Measurements from ENCODE around the gene TSC22D1. TPM values are rescaled to one million over a fixed set of nuclear protein-coding genes. Genes with fewer than 3 reads are reported as not detected.
A peak's percentile ranks its signal among the peaks of the same experiment; 100 is the strongest.

Gene TSC22D1
- total RNA-seq, 2 donors from 2014 or later, result 95.9 to 107 TPM

DNA sequence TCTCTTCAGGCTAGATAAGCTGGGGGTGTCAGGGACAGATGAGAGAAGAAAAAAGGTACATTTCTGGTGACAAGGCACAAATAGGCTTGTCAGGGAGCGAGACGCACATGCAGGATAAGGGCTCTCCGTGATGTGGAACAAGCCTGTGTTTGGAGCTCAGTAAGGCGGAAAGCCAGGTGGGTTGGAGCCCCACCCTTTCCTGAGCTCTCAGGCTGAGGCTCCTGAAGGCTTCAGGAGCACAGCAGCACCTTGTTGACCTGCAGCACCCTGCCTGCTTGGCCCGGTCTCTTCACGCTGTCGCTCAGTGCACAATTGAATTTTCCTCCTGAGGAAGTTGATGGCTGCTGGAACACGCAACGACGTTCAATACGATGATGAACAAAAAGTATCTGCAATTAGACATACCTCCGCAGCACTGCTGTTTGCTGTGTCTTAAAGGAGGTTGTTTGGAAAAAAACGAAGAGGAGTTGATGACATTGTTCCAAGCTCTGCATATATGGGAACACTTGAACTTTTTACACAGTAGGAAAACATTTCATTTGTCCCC, 173.2 kb downstream of the TSC22D1 start:
- Histone ChIP-seq H3K27ac (ENCODE audit: low read depth, low read length) (no peak overlapping the region), H3K27me3 (ENCODE audit: control insufficient read depth, insufficient read depth, low read length, poor library complexity, severe bottlenecking) (peaks cover 9% of the 10 kb centered on the region), H3K4me3 (ENCODE audit: low read length) (no peak overlapping the region), H3K9me3 (ENCODE audit: control insufficient read depth, low read length) (no peaks in the 10 kb centered on the region), H3K36me3 (ENCODE audit: control insufficient read depth, insufficient read depth, low read length) (no peaks in the 10 kb centered on the region), H3K9ac (ENCODE audit: extremely low read depth, low read length, poor library complexity, severe bottlenecking) (no peak overlapping the region), H3K4me1 (ENCODE audit: control insufficient read depth, insufficient read depth, low read length) (peaks cover 31% of the 10 kb centered on the region)
- Mint-ChIP-seq H3K9me3 (no peaks in the 10 kb centered on the region), H3K4me3 (no peak overlapping the region), H3K27me3 (ENCODE audit: insufficient read depth) (peaks cover 13% of the 10 kb centered on the region), H3K4me1 (peaks cover 67% of the 10 kb centered on the region), H3K36me3 (ENCODE audit: low read depth) (no peaks in the 10 kb centered on the region), H3K27ac (no peak overlapping the region)
- 84 to 85% methylated on average over 12 to 13 of the region's 13 CpGs for WGBS, 2 experiments (ENCODE audit: insufficient coverage in 1 of 2, insufficient read length in 1 of 2)
- TF ChIP-seq, protein P1, sequence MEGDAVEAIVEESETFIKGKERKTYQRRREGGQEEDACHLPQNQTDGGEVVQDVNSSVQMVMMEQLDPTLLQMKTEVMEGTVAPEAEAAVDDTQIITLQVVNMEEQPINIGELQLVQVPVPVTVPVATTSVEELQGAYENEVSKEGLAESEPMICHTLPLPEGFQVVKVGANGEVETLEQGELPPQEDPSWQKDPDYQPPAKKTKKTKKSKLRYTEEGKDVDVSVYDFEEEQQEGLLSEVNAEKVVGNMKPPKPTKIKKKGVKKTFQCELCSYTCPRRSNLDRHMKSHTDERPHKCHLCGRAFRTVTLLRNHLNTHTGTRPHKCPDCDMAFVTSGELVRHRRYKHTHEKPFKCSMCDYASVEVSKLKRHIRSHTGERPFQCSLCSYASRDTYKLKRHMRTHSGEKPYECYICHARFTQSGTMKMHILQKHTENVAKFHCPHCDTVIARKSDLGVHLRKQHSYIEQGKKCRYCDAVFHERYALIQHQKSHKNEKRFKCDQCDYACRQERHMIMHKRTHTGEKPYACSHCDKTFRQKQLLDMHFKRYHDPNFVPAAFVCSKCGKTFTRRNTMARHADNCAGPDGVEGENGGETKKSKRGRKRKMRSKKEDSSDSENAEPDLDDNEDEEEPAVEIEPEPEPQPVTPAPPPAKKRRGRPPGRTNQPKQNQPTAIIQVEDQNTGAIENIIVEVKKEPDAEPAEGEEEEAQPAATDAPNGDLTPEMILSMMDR (conservative IDR thresholded peaks at IDR 0.05), result no peak
- peak; percentile 63 for DNase-seq

DNA sequence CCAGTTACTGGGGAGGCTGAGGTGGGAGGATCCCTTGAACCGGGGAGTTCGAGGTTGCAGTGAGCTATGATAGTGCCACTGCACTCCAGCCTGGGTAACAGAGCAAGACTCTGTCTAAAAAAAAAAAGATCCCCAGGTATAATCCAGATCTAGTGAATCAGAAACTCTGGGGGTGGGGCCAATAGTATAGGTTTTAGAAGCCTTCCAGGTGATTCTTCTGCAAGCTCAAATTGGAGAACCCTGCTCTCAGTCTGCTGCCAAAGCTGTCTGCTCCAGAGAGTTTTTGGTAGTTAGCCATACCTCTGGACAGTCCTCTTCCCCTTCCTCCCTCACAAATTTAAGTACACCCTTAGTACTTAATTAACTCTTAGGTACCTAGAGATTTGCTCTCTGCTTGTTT, 174.6 kb downstream of the TSC22D1 start:
- Mint-ChIP-seq H3K9me3 (no peaks in the 10 kb centered on the region), H3K36me3 (ENCODE audit: low read depth) (no peaks in the 10 kb centered on the region), H3K27ac (no peak overlapping the region), H3K4me3 (no peak overlapping the region), H3K4me1 (peaks cover 75% of the 10 kb centered on the region), H3K27me3 (ENCODE audit: insufficient read depth) (peaks cover 13% of the 10 kb centered on the region)
- H3K4me3 ChIP-seq (ENCODE audit: low read length), result no peak overlapping the region
- TF ChIP-seq, protein P1 (conservative IDR thresholded peaks at IDR 0.05), result no peak
- peaks cover 9% of the 10 kb centered on the region for H3K27me3 ChIP-seq (ENCODE audit: control insufficient read depth, insufficient read depth, low read length, poor library complexity, severe bottlenecking)
- WGBS, 2 experiments (ENCODE audit: insufficient coverage in 1 of 2, insufficient read length in 1 of 2), result 96 to 100% methylated on average over 2 of the region's 2 CpGs
- no peak overlapping the region for H3K9ac ChIP-seq (ENCODE audit: extremely low read depth, low read length, poor library complexity, severe bottlenecking)
- DNase-seq, result no peak
- no peak overlapping the region for H3K27ac ChIP-seq (ENCODE audit: low read depth, low read length)
- peaks cover 34% of the 10 kb centered on the region for H3K4me1 ChIP-seq (ENCODE audit: control insufficient read depth, insufficient read depth, low read length)
- no peaks in the 10 kb centered on the region for H3K9me3 ChIP-seq (ENCODE audit: control insufficient read depth, low read length)
- no peaks in the 10 kb centered on the region for H3K36me3 ChIP-seq (ENCODE audit: control insufficient read depth, insufficient read depth, low read length)

DNA sequence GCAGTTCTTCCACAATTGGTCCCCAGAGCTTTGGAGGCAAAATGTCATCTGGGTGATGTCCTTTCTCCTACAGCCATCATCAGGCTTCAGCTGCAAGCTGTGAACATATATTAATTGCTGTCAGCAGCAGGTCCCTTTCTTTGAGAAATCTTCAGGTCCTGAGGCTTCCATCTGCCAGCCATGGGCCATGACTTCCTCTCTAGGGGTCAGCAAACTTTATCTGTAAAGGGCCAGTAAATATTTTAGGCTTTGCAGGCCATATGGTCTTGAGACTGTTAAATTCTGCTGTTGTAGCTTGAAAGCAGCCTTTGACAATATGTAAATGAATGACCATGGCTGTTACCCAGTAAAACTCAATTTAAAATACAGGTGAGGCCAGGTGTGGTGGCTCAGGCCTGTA, 175.4 kb downstream of the TSC22D1 start:
- no peaks in the 10 kb centered on the region for H3K9me3 ChIP-seq (ENCODE audit: control insufficient read depth, low read length)
- H3K36me3 Mint-ChIP-seq (ENCODE audit: low read depth), result no peaks in the 10 kb centered on the region
- peaks cover 9% of the 10 kb centered on the region for H3K27me3 ChIP-seq (ENCODE audit: control insufficient read depth, insufficient read depth, low read length, poor library complexity, severe bottlenecking)
- H3K9ac ChIP-seq (ENCODE audit: extremely low read depth, low read length, poor library complexity, severe bottlenecking), result no peak overlapping the region
- no peak overlapping the region for H3K27ac ChIP-seq (ENCODE audit: low read depth, low read length)
- no peaks in the 10 kb centered on the region for H3K9me3 Mint-ChIP-seq
- peaks cover 82% of the 10 kb centered on the region for H3K4me1 Mint-ChIP-seq
- no peak overlapping the region for H3K4me3 ChIP-seq (ENCODE audit: low read length)
- no peaks in the 10 kb centered on the region for H3K36me3 ChIP-seq (ENCODE audit: control insufficient read depth, insufficient read depth, low read length)
- H3K4me3 Mint-ChIP-seq, result no peak overlapping the region
- TF ChIP-seq, protein P1 (conservative IDR thresholded peaks at IDR 0.05), result no peak
- H3K4me1 ChIP-seq (ENCODE audit: control insufficient read depth, insufficient read depth, low read length), result peaks cover 42% of the 10 kb centered on the region
- DNase-seq, result no peak
- H3K27ac Mint-ChIP-seq, result no peak overlapping the region
- H3K27me3 Mint-ChIP-seq (ENCODE audit: insufficient read depth), result peaks cover 13% of the 10 kb centered on the region
